ENCODE data around the gene APOBEC3H. TPM values are rescaled to one million over a fixed set of nuclear protein-coding genes. Genes with fewer than 3 reads are reported as not detected.
"Not testable (repeated sequence)": the region's sequence is repeated elsewhere in the genome, so short reads cannot be mapped to it uniquely, and the experiment has no call there.

APOBEC3H gene
- polyA plus RNA-seq (2013) = 0.46 TPM

- POLR2A ChIA-PET = no interaction called here
- CTCF ChIA-PET = interaction anchor here (0.5 to 2.1 kb wide), 2 partner anchors 14 to 87 kb away, joined by 3 to 5 read pairs; no protein-coding TSS in a partner anchor
- Histone ChIP-seq H3K27me3 (replicated peaks in 2 of 5; ENCODE audit: control insufficient read depth in 4 of 5, insufficient read depth in 5 of 5, low read length in 4 of 5) (no peaks in the 10 kb centered on the region), H3K4me1 (ENCODE audit: control extremely low read depth in 1 of 4, control insufficient read depth in 4 of 4, insufficient read depth in 4 of 4, low read length in 3 of 4) (peaks cover 0 to 19% (median 10%) of the 10 kb centered on the region in 4 experiments), H3K9me3 (ENCODE audit: control extremely low read depth in 1 of 5, control insufficient read depth in 4 of 5, insufficient read depth in 2 of 5, low read depth in 1 of 5, low read length in 4 of 5) (no peaks in the 10 kb centered on the region), H3K36me3 (ENCODE audit: control insufficient read depth in 4 of 4, insufficient read depth in 4 of 4, low read length in 3 of 4) (no peaks in the 10 kb centered on the region), H3K27ac (ENCODE audit: insufficient read depth in 1 of 2, low read depth in 1 of 2, low read length in 2 of 2, poor library complexity in 1 of 2, severe bottlenecking in 2 of 2) (no peak within 1 kb of the TSS), H3K4me3 (ENCODE audit: control insufficient read depth in 1 of 7, extremely low read depth in 1 of 7, insufficient read depth in 4 of 7, low read depth in 2 of 7, low read length in 6 of 7) (peak within 1 kb of the TSS in 3 of 7 experiments; percentile 19 to 33 (median 25))
- peak; percentile 36 to 71 (median 68) for DNase-seq
- 95% methylated on average over 4 of the region's 9 CpGs for WGBS (ENCODE audit: insufficient coverage)
These were observed at the start of gene APOBEC3H for GRCh38 chr22:39097098-39098020. TSS of gene APOBEC3H (plus strand) at chr22:39097244. CDS start at chr22:39100279, 3,035 bp downstream.

- H3K4me3 ChIP-seq (ENCODE audit: control insufficient read depth in 1 of 7, extremely low read depth in 1 of 7, insufficient read depth in 4 of 7, low read depth in 2 of 7, low read length in 6 of 7); H3K27me3 ChIP-seq (replicated peaks in 2 of 5; ENCODE audit: control insufficient read depth in 4 of 5, insufficient read depth in 5 of 5, low read length in 4 of 5); H3K4me1 ChIP-seq (ENCODE audit: control extremely low read depth in 1 of 4, control insufficient read depth in 4 of 4, insufficient read depth in 4 of 4, low read length in 3 of 4); H3K36me3 ChIP-seq (ENCODE audit: control insufficient read depth in 4 of 4, insufficient read depth in 4 of 4, low read length in 3 of 4); CTCF ChIA-PET; H3K9me3 ChIP-seq (ENCODE audit: control extremely low read depth in 1 of 5, control insufficient read depth in 4 of 5, insufficient read depth in 2 of 5, low read depth in 1 of 5, low read length in 4 of 5); H3K27ac ChIP-seq (ENCODE audit: insufficient read depth in 1 of 2, low read depth in 1 of 2, low read length in 2 of 2, poor library complexity in 1 of 2, severe bottlenecking in 2 of 2); POLR2A ChIA-PET; DNase-seq: not testable (repeated sequence)
- 96% methylated on average over 7 of the region's 7 CpGs for WGBS (ENCODE audit: insufficient coverage)
These were observed 47.6 kb upstream of the APOBEC3H start for GRCh38 chr22:39049486-39049885.

- CTCF ChIA-PET; H3K36me3 ChIP-seq (ENCODE audit: control insufficient read depth in 4 of 4, insufficient read depth in 4 of 4, low read length in 3 of 4); H3K27ac ChIP-seq (ENCODE audit: insufficient read depth in 1 of 2, low read depth in 1 of 2, low read length in 2 of 2, poor library complexity in 1 of 2, severe bottlenecking in 2 of 2); DNase-seq; H3K4me1 ChIP-seq (ENCODE audit: control extremely low read depth in 1 of 4, control insufficient read depth in 4 of 4, insufficient read depth in 4 of 4, low read length in 3 of 4); H3K27me3 ChIP-seq (replicated peaks in 2 of 5; ENCODE audit: control insufficient read depth in 4 of 5, insufficient read depth in 5 of 5, low read length in 4 of 5); H3K4me3 ChIP-seq (ENCODE audit: control insufficient read depth in 1 of 7, extremely low read depth in 1 of 7, insufficient read depth in 4 of 7, low read depth in 2 of 7, low read length in 6 of 7); POLR2A ChIA-PET: not testable (repeated sequence)
- WGBS (ENCODE audit: insufficient coverage) = 97% methylated on average over 12 of the region's 18 CpGs
- peaks cover 0 to 12% (median 0%) of the 10 kb centered on the region in 5 experiments for H3K9me3 ChIP-seq (ENCODE audit: control extremely low read depth in 1 of 5, control insufficient read depth in 4 of 5, insufficient read depth in 2 of 5, low read depth in 1 of 5, low read length in 4 of 5)
These were observed 45.1 kb upstream of the APOBEC3H start for GRCh38 chr22:39051844-39052495.

GRCh38 chr22:39055658-39056057 lies 41.4 kb upstream of the APOBEC3H start:
- no peaks in the 10 kb centered on the region for H3K36me3 ChIP-seq (ENCODE audit: control insufficient read depth in 4 of 4, insufficient read depth in 4 of 4, low read length in 3 of 4)
- ChIA-PET CTCF (no interaction called here), POLR2A (no interaction called here)
- no peak overlapping the region for H3K27ac ChIP-seq (ENCODE audit: insufficient read depth in 1 of 2, low read depth in 1 of 2, low read length in 2 of 2, poor library complexity in 1 of 2, severe bottlenecking in 2 of 2)
- DNase-seq = peak in 2 of 3 donors; percentile 7 to 19
- no peak overlapping the region for H3K4me3 ChIP-seq (ENCODE audit: control insufficient read depth in 1 of 7, extremely low read depth in 1 of 7, insufficient read depth in 4 of 7, low read depth in 2 of 7, low read length in 6 of 7)
- H3K4me1 ChIP-seq (ENCODE audit: control extremely low read depth in 1 of 4, control insufficient read depth in 4 of 4, insufficient read depth in 4 of 4, low read length in 3 of 4) = peaks cover 0 to 5% (median 1%) of the 10 kb centered on the region in 4 experiments
- peaks cover 0 to 12% (median 0%) of the 10 kb centered on the region in 5 experiments for H3K9me3 ChIP-seq (ENCODE audit: control extremely low read depth in 1 of 5, control insufficient read depth in 4 of 5, insufficient read depth in 2 of 5, low read depth in 1 of 5, low read length in 4 of 5)
- no peaks in the 10 kb centered on the region for H3K27me3 ChIP-seq (replicated peaks in 2 of 5; ENCODE audit: control insufficient read depth in 4 of 5, insufficient read depth in 5 of 5, low read length in 4 of 5)
- WGBS (ENCODE audit: insufficient coverage) = 98% methylated on average over 10 of the region's 11 CpGs

GRCh38 chr22:39061290-39061689 lies 35.8 kb upstream of the APOBEC3H start:
- H3K9me3 ChIP-seq (ENCODE audit: control extremely low read depth in 1 of 5, control insufficient read depth in 4 of 5, insufficient read depth in 2 of 5, low read depth in 1 of 5, low read length in 4 of 5); CTCF ChIA-PET; H3K36me3 ChIP-seq (ENCODE audit: control insufficient read depth in 4 of 4, insufficient read depth in 4 of 4, low read length in 3 of 4); H3K27ac ChIP-seq (ENCODE audit: insufficient read depth in 1 of 2, low read depth in 1 of 2, low read length in 2 of 2, poor library complexity in 1 of 2, severe bottlenecking in 2 of 2); POLR2A ChIA-PET; H3K27me3 ChIP-seq (replicated peaks in 2 of 5; ENCODE audit: control insufficient read depth in 4 of 5, insufficient read depth in 5 of 5, low read length in 4 of 5); H3K4me3 ChIP-seq (ENCODE audit: control insufficient read depth in 1 of 7, extremely low read depth in 1 of 7, insufficient read depth in 4 of 7, low read depth in 2 of 7, low read length in 6 of 7): not testable (repeated sequence)
- H3K4me1 ChIP-seq (ENCODE audit: control extremely low read depth in 1 of 4, control insufficient read depth in 4 of 4, insufficient read depth in 4 of 4, low read length in 3 of 4) = peaks cover 0 to 14% (median 6%) of the 10 kb centered on the region in 4 experiments
- WGBS (ENCODE audit: insufficient coverage) = 38% methylated on average over 6 of the region's 6 CpGs
- peak in 2 of 3 donors; percentile 37 to 50 for DNase-seq

- DNase-seq; H3K4me3 ChIP-seq (ENCODE audit: control insufficient read depth in 1 of 7, extremely low read depth in 1 of 7, insufficient read depth in 4 of 7, low read depth in 2 of 7, low read length in 6 of 7); H3K9me3 ChIP-seq (ENCODE audit: control extremely low read depth in 1 of 5, control insufficient read depth in 4 of 5, insufficient read depth in 2 of 5, low read depth in 1 of 5, low read length in 4 of 5); H3K27me3 ChIP-seq (replicated peaks in 2 of 5; ENCODE audit: control insufficient read depth in 4 of 5, insufficient read depth in 5 of 5, low read length in 4 of 5); POLR2A ChIA-PET; H3K36me3 ChIP-seq (ENCODE audit: control insufficient read depth in 4 of 4, insufficient read depth in 4 of 4, low read length in 3 of 4); CTCF ChIA-PET; H3K27ac ChIP-seq (ENCODE audit: insufficient read depth in 1 of 2, low read depth in 1 of 2, low read length in 2 of 2, poor library complexity in 1 of 2, severe bottlenecking in 2 of 2): not testable (repeated sequence)
- WGBS (ENCODE audit: insufficient coverage) = 89% methylated on average over 9 of the region's 10 CpGs
- H3K4me1 ChIP-seq (ENCODE audit: control extremely low read depth in 1 of 4, control insufficient read depth in 4 of 4, insufficient read depth in 4 of 4, low read length in 3 of 4) = peaks cover 0 to 18% (median 8%) of the 10 kb centered on the region in 4 experiments
These were observed 35.1 kb upstream of the APOBEC3H start for GRCh38 chr22:39061951-39062350.

- CTCF ChIA-PET; DNase-seq; H3K4me3 ChIP-seq (ENCODE audit: control insufficient read depth in 1 of 7, extremely low read depth in 1 of 7, insufficient read depth in 4 of 7, low read depth in 2 of 7, low read length in 6 of 7); H3K27me3 ChIP-seq (replicated peaks in 2 of 5; ENCODE audit: control insufficient read depth in 4 of 5, insufficient read depth in 5 of 5, low read length in 4 of 5); H3K9me3 ChIP-seq (ENCODE audit: control extremely low read depth in 1 of 5, control insufficient read depth in 4 of 5, insufficient read depth in 2 of 5, low read depth in 1 of 5, low read length in 4 of 5); H3K27ac ChIP-seq (ENCODE audit: insufficient read depth in 1 of 2, low read depth in 1 of 2, low read length in 2 of 2, poor library complexity in 1 of 2, severe bottlenecking in 2 of 2); H3K36me3 ChIP-seq (ENCODE audit: control insufficient read depth in 4 of 4, insufficient read depth in 4 of 4, low read length in 3 of 4); POLR2A ChIA-PET: not testable (repeated sequence)
- WGBS (ENCODE audit: insufficient coverage) = 82% methylated on average over 8 of the region's 8 CpGs
- peaks cover 0 to 18% (median 8%) of the 10 kb centered on the region in 4 experiments for H3K4me1 ChIP-seq (ENCODE audit: control extremely low read depth in 1 of 4, control insufficient read depth in 4 of 4, insufficient read depth in 4 of 4, low read length in 3 of 4)
These were observed 33.1 kb upstream of the APOBEC3H start for GRCh38 chr22:39063904-39064303.
